Right forelimb (tissue), 1 donor: Measurements from ENCODE around the gene GPX6.
"Not testable (repeated sequence)": the region's sequence is repeated elsewhere in the genome, so short reads cannot be mapped to it uniquely, and the experiment has no call there.

Experiments used
- DNase-seq: peaks from one replicate; pipeline ENCODE4 v3.0.0-alpha.2; 2018

GPX6 gene

GRCh38 chr6:28523241-28523622 lies 7.6 kb upstream of the GPX6 start:
- no peak for DNase-seq

GRCh38 chr6:28522594-28523240 lies 7.1 kb upstream of the GPX6 start:
- DNase-seq: no peak

GRCh38 chr6:28517964-28518363 lies 2.4 kb upstream of the GPX6 start:
- DNase-seq: no peak

GRCh38 chr6:28512387-28512786 lies 3.2 kb downstream of the GPX6 start:
- not testable (repeated sequence) for DNase-seq

GRCh38 chr6:28511628-28512300 lies 3.8 kb downstream of the GPX6 start:
- DNase-seq: no peak

- no peak for DNase-seq
Measured at GRCh38 chr6:28506807-28507475, 8.7 kb downstream of the GPX6 start.

- no peak for DNase-seq
Measured at GRCh38 chr6:28505733-28506132, 9.9 kb downstream of the GPX6 start.

GRCh38 chr6:28502709-28503305 lies 12.8 kb downstream of the GPX6 start:
- DNase-seq: not testable (repeated sequence)

GRCh38 chr6:28502136-28502535 lies 13.5 kb downstream of the GPX6 start:
- DNase-seq: not testable (repeated sequence)

- no peak for DNase-seq
Measured at GRCh38 chr6:28501259-28501658, 14.3 kb downstream of the GPX6 start.

GRCh38 chr6:28497893-28498292 lies 17.7 kb downstream of the GPX6 start:
- DNase-seq: no peak

- DNase-seq: no peak
Measured at GRCh38 chr6:28497306-28497705, 18.3 kb downstream of the GPX6 start.

GRCh38 chr6:28496099-28496779 lies 19.4 kb downstream of the GPX6 start:
- no peak for DNase-seq

GRCh38 chr6:28491984-28492317 lies 23.6 kb downstream of the GPX6 start:
- no peak for DNase-seq

- peak; percentile 61 for DNase-seq
Measured at GRCh38 chr6:28490205-28490890, 25.2 kb downstream of the GPX6 start.

GRCh38 chr6:28489366-28490204 lies 26.0 kb downstream of the GPX6 start:
- DNase-seq: peak; percentile 67

- no peak for DNase-seq
Measured at GRCh38 chr6:28488916-28489365, 26.7 kb downstream of the GPX6 start.

- no peak for DNase-seq
Measured at GRCh38 chr6:28486988-28487742, 28.4 kb downstream of the GPX6 start.

- no peak for DNase-seq
Measured at GRCh38 chr6:28486533-28486932, 29.1 kb downstream of the GPX6 start.

- DNase-seq: no peak
Measured at GRCh38 chr6:28485482-28485881, 30.1 kb downstream of the GPX6 start.
